K562 (cell line): ENCODE data around the gene SLC9B2. TPM values are rescaled to one million over a fixed set of nuclear protein-coding genes. Genes with fewer than 3 reads are reported as not detected.

Experiments used
- BCOR ChIP-seq: fragments of 450-650 bp; IDR thresholded peaks from 2 replicates; pipeline ENCODE4 v1.6.1; 2016
- CEBPG ChIP-seq, 3 experiments: fragments of 200-800 bp in 1 of 3; sonication (Bioruptor generic) in 1 of 3; sonication (generic) in 1 of 3; formaldehyde crosslinking in 1 of 3; IDR thresholded peaks in 2 of 3; conservative IDR thresholded peaks in 1 of 3; 2 replicates each; pipeline versions ENCODE4 v1.6.1 to v1.8.0; 2016 to 2022; ENCODE audit warnings: missing compliant biosample characterization in 2 of 3, missing genetic modification characterization in 2 of 3, mild to moderate bottlenecking in 1 of 3, missing genetic modification reagents in 1 of 3
- CUX1 ChIP-seq: fragments of 200-800 bp; sonication (Bioruptor generic); IDR thresholded peaks from 2 replicates; pipeline ENCODE4 v1.6.1; 2016; ENCODE audit warnings: missing genetic modification characterization, missing compliant biosample characterization
- EZH2 ChIP-seq: IDR thresholded peaks from 2 replicates; pipeline ENCODE4 v1.6.1; 2012; ENCODE audit warnings: low read depth, mild to moderate bottlenecking, inconsistent platforms, low read length, borderline replicate concordance
- GTF2A2 ChIP-seq: IDR thresholded peaks from 2 replicates; pipeline ENCODE4 v1.6.1; 2016; ENCODE audit warnings: mild to moderate bottlenecking, missing genetic modification characterization, missing compliant biosample characterization
- JUN ChIP-seq, 2 experiments: sonication (generic) in 1 of 2; formaldehyde crosslinking in 1 of 2; IDR thresholded peaks; 2 replicates each; pipeline versions ENCODE4 v1.6.1 to v1.8.0; 2012 to 2022; ENCODE audit warnings: borderline replicate concordance in 2 of 2, mild to moderate bottlenecking in 2 of 2, improper control_type of control experiment in 1 of 2, low read depth in 1 of 2, low read length in 1 of 2, missing genetic modification reagents in 1 of 2
- MYNN ChIP-seq, 2 experiments: sonication (generic); formaldehyde crosslinking in 1 of 2; IDR thresholded peaks; 2 replicates each; pipeline versions ENCODE4 v1.5.0 to v1.6.1; 2016 to 2020; ENCODE audit warnings: antibody characterized with exemption in 1 of 2, missing genetic modification reagents in 1 of 2
- NFXL1 ChIP-seq: fragments of 450-650 bp; formaldehyde crosslinking; IDR thresholded peaks from 2 replicates; pipeline ENCODE4 v1.4.0; 2021; ENCODE audit warnings: mild to moderate bottlenecking
- NONO ChIP-seq, 2 experiments: fragments of 200-400 bp in 1 of 2; fragments of 450-650 bp in 1 of 2; formaldehyde crosslinking in 1 of 2; IDR thresholded peaks; 2 replicates each; pipeline ENCODE4 v1.6.1; 2017; ENCODE audit warnings: low read depth in 2 of 2, mild to moderate bottlenecking in 2 of 2, moderate library complexity in 2 of 2, low read length in 1 of 2
- NR3C1 ChIP-seq: sonication (generic); formaldehyde crosslinking; IDR thresholded peaks from 2 replicates; pipeline ENCODE4 v1.8.1; 2022; ENCODE audit warnings: missing genetic modification reagents
- PRPF4 ChIP-seq: fragments of 200-400 bp; formaldehyde crosslinking; IDR thresholded peaks from one replicate; pipeline ENCODE4 v1.6.1; 2017; ENCODE audit warnings: low read length, low read depth, mild to moderate bottlenecking; ENCODE audit not compliant: insufficient read depth, poor library complexity, severe bottlenecking
- RBM25 ChIP-seq: fragments of 200-400 bp; formaldehyde crosslinking; IDR thresholded peaks from 2 replicates; pipeline ENCODE4 v1.6.1; 2018; ENCODE audit warnings: low read length, low read depth, moderate library complexity; ENCODE audit not compliant: severe bottlenecking
- SRF ChIP-seq, 2 experiments: fragments of 250-450, 450-650 bp in 1 of 2; sonication (Bioruptor Pico) in 1 of 2; sonication (generic) in 1 of 2; formaldehyde crosslinking; IDR thresholded peaks; 2 replicates each; pipeline versions ENCODE4 v1.5.0 to v1.5.1; 2020 to 2022; ENCODE audit warnings: mild to moderate bottlenecking in 1 of 2, missing genetic modification reagents in 1 of 2
- TOE1 ChIP-seq, 2 experiments: fragments of 450-650 bp in 1 of 2; sonication (generic) in 1 of 2; formaldehyde crosslinking in 1 of 2; IDR thresholded peaks; 2 replicates each; pipeline versions ENCODE4 v1.7.1 to v1.8.0; 2016 to 2022; ENCODE audit warnings: borderline replicate concordance in 2 of 2, mild to moderate bottlenecking in 2 of 2, antibody characterized with exemption in 1 of 2, inconsistent platforms in 1 of 2, low read depth in 1 of 2, missing genetic modification reagents in 1 of 2, moderate library complexity in 1 of 2
- ZBTB43 ChIP-seq: sonication (generic); formaldehyde crosslinking; IDR thresholded peaks from 2 replicates; pipeline ENCODE4 v1.8.0; 2023; ENCODE audit warnings: mild to moderate bottlenecking, missing genetic modification reagents
- ZNF175 ChIP-seq: fragments of 200-800 bp; sonication (Bioruptor generic); IDR thresholded peaks from 2 replicates; pipeline ENCODE4 v1.6.1; 2016; ENCODE audit warnings: low read depth, mild to moderate bottlenecking, missing genetic modification characterization, missing compliant biosample characterization
- ZNF436 ChIP-seq: fragments of 250-450, 450-650 bp; sonication (Bioruptor Pico); formaldehyde crosslinking; IDR thresholded peaks from 2 replicates; pipeline ENCODE4 v1.7.0; 2020; ENCODE audit warnings: mild to moderate bottlenecking
- ZNF780A ChIP-seq: fragments of 250-450 bp; sonication (Bioruptor Pico); IDR thresholded peaks from 2 replicates; pipeline ENCODE4 v1.5.0; 2021; ENCODE audit warnings: mild to moderate bottlenecking
- polyA plus RNA-seq, 8 experiments: library from polyadenylated mRNA; depleted of rRNA in 4 of 8; stranded (reverse) in 5 of 8; unstranded in 3 of 8; fragments of >200 nt; fragmentation: Nextera tagmentation in 2 of 8; fragmentation: Illumina TruSeq in 1 of 8; extraction: Ambion mirVana in 2 of 8; extraction: Trizol in 1 of 8; gene quantifications; 2 replicates each; pipeline versions ENCODE4 v1.2.1 to v1.2.3, GENCODE V29; 2011 to 2014; ENCODE audit warnings: inconsistent platforms in 1 of 8, missing spikeins in 1 of 8
- total RNA-seq, 7 experiments: library from RNA; depleted of rRNA in 6 of 7; stranded (reverse); fragments of >200 nt in 6 of 7; fragmentation: Illumina TruSeq in 2 of 7; extraction: Trizol in 2 of 7; gene quantifications; 2 replicates each; pipeline versions ENCODE4 v1.2.1 to v1.2.3, GENCODE V29; 2011 to 2021; ENCODE audit warnings: low replicate concordance in 1 of 7

The SLC9B2 gene
- total and polyA plus RNA-seq, 9 of the 15 experiments (the other 6 are each of a cell fraction or from before 2014, with no cell fraction given), result 6.6 to 14.6 (median 11.4) TPM

GRCh38 chr4:103075894-103076746, 441 bp downstream of the SLC9B2 start (continued):
- TF ChIP-seq CEBPG (CRISPR knock-in tag; IDR thresholded peaks at IDR 0.05) (0 out of 2 replicates have a peak, but pooled peaks have one; percentile 30), CEBPG (tag; conservative IDR thresholded peaks at IDR 0.05 in 1 of 2, IDR thresholded peaks at IDR 0.05 in 1 of 2) (no peak), ZBTB43 (CRISPR knock-in tag) (0 out of 2 replicates have a peak, but pooled peaks have one; percentile 22), NR3C1 (peak; percentile 97), BCOR (no peak), RBM25 (no peak), ZNF780A (CRISPR knock-in tag) (no peak), MYNN (IDR thresholded peaks at IDR 0.05) (no peak), MYNN (CRISPR knock-in tag; IDR thresholded peaks at IDR 0.05) (no peak), JUN (IDR thresholded peaks at IDR 0.05; ENCODE audit: borderline replicate concordance, low read depth, low read length) (0 out of 2 replicates have a peak, but pooled peaks have one; percentile 3), JUN (CRISPR knock-in tag; IDR thresholded peaks at IDR 0.05; ENCODE audit: borderline replicate concordance) (peak; percentile 86; the same call in 1 of the 2 replicates), GTF2A2 (tag) (no peak), CUX1 (CRISPR knock-in tag) (no peak), EZH2 (no peak), NONO (IDR thresholded peaks at IDR 0.05; ENCODE audit: low read depth in 2 of 2, low read length in 1 of 2) (peak in 1 of 2 experiments; percentile 83; a peak in 2 of 4 replicates), NFXL1 (CRISPR knock-in tag) (no peak), ZNF175 (CRISPR knock-in tag) (no peak), SRF (CRISPR knock-in tag; IDR thresholded peaks at IDR 0.05) (no peak), TOE1 (IDR thresholded peaks at IDR 0.05; ENCODE audit: borderline replicate concordance) (no peak), TOE1 (CRISPR knock-in tag; IDR thresholded peaks at IDR 0.05; ENCODE audit: borderline replicate concordance, low read depth) (no peak), PRPF4 (no peak), ZNF436 (no peak)
